Smooth muscle cell (in vitro differentiated cells): Measurements from ENCODE around the gene LPIN3. TPM values are rescaled to one million over a fixed set of nuclear protein-coding genes. Genes with fewer than 3 reads are reported as not detected.

Source experiments
- DNase-seq: peaks from one replicate; lab custom pipeline; 2025; ENCODE audit not compliant: unreplicated experiment; lab: John Stamatoyannopoulos, UW
- H2AFZ ChIP-seq: fragments of 200-600 bp; sonication (generic); 2 replicates; pipeline ENCODE4 v1.6.0; 2016; ENCODE audit warnings: antibody characterized with exemption, low read depth, mild to moderate bottlenecking
- H3F3A ChIP-seq: fragments of 200-600 bp; sonication (generic); 2 replicates; pipeline ENCODE4 v1.6.0; 2017; ENCODE audit warnings: antibody characterized with exemption, low read depth
- H3K27ac ChIP-seq: fragments of 200-600 bp; sonication (generic); 2 replicates; pipeline ENCODE4 v1.5.1; 2016; ENCODE audit warnings: low read depth, mild to moderate bottlenecking
- H3K27me3 ChIP-seq: fragments of 200-600 bp; sonication (generic); 2 replicates; pipeline ENCODE4 v1.6.1; 2016; ENCODE audit warnings: low read depth, mild to moderate bottlenecking
- H3K36me3 ChIP-seq: fragments of 200-600 bp; sonication (generic); 2 replicates; pipeline ENCODE4 v1.5.1; 2016; ENCODE audit warnings: low read depth
- H3K4me1 ChIP-seq: fragments of 200-600 bp; sonication (generic); 2 replicates; pipeline ENCODE4 v1.5.1; 2016; ENCODE audit warnings: low read depth
- H3K4me2 ChIP-seq: fragments of 200-600 bp; sonication (generic); 2 replicates; pipeline ENCODE4 v1.6.0; 2016; ENCODE audit warnings: mild to moderate bottlenecking
- H3K4me3 ChIP-seq: fragments of 200-600 bp; sonication (generic); 2 replicates; pipeline ENCODE4 v1.5.1; 2016; ENCODE audit warnings: mild to moderate bottlenecking
- H3K79me2 ChIP-seq: fragments of 200-600 bp; sonication (generic); 2 replicates; pipeline ENCODE4 v1.6.0; 2016; ENCODE audit warnings: low read depth, mild to moderate bottlenecking
- H3K9ac ChIP-seq: fragments of 200-600 bp; sonication (generic); 2 replicates; pipeline ENCODE4 v1.6.0; 2016; ENCODE audit warnings: low read depth
- H3K9me3 ChIP-seq: fragments of 200-600 bp; sonication (generic); replicated peaks from 2 replicates; pipeline ENCODE4 v1.5.1; 2016; ENCODE audit warnings: low read depth
- H4K20me1 ChIP-seq: fragments of 200-600 bp; sonication (generic); 2 replicates; pipeline ENCODE4 v1.6.0; 2016; ENCODE audit warnings: low read depth
- WGBS: methylation state at CpG from one replicate; pipeline ENCODE4 v1.1.7; 2016; ENCODE audit warnings: low lambda C conversion rate; 5-methylcytosine and 5-hydroxymethylcytosine counted together
- polyA plus RNA-seq: library from polyadenylated mRNA; unstranded; fragments of >200 nt; fragmentation: Nextera tagmentation; extraction: Ambion mirVana; gene quantifications from 2 replicates; pipeline ENCODE4 v1.2.1, GENCODE V29; 2016
- total RNA-seq: library from RNA; depleted of rRNA; stranded (reverse); fragments of >200 nt; gene quantifications from 2 replicates; pipeline ENCODE4 v1.2.3, GENCODE V29; 2014
- TF ChIP-seq, protein P1 (sequence below): fragments of 200-600 bp; sonication (generic); IDR thresholded peaks from 2 replicates; pipeline ENCODE4 v1.5.1; 2017; ENCODE audit warnings: borderline replicate concordance, mild to moderate bottlenecking, antibody characterized with exemption; ENCODE audit not compliant: insufficient read depth, poor library complexity, severe bottlenecking

LPIN3 gene
- total and polyA plus RNA-seq, 2 experiments from 2014 or later, result 6.9 to 12.5 TPM

DNA sequence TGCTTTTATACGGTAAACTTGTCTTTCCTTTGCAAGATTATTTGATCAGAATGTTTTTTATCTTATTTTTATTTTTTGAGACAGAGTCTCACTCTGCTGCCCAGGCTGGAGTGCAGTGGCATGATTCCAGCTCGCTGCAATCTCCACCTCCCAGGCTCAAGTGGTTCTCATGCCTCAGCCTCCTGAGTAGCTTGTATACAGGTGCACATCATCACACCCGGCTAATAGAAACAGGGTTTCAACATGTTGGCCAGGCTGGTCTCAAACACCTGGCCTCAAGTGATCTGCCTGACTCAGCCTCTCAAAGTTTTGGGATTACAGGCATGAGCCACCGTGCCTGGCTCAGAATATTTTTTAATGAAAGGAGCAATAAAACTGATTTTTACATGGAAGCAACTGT is 8.9 kb upstream of the LPIN3 start:
- Histone ChIP-seq H4K20me1 (no peaks in the 10 kb centered on the region), H2AFZ (no peak overlapping the region), H3K4me1 (peaks cover 6% of the 10 kb centered on the region), H3K9ac (no peak overlapping the region), H3F3A (peaks cover 19% of the 10 kb centered on the region), H3K27me3 (no peaks in the 10 kb centered on the region), H3K79me2 (no peaks in the 10 kb centered on the region), H3K4me2 (no peak overlapping the region), H3K9me3 (no peaks in the 10 kb centered on the region), H3K4me3 (no peak overlapping the region), H3K36me3 (no peaks in the 10 kb centered on the region), H3K27ac (no peak overlapping the region)
- TF ChIP-seq, protein P1, sequence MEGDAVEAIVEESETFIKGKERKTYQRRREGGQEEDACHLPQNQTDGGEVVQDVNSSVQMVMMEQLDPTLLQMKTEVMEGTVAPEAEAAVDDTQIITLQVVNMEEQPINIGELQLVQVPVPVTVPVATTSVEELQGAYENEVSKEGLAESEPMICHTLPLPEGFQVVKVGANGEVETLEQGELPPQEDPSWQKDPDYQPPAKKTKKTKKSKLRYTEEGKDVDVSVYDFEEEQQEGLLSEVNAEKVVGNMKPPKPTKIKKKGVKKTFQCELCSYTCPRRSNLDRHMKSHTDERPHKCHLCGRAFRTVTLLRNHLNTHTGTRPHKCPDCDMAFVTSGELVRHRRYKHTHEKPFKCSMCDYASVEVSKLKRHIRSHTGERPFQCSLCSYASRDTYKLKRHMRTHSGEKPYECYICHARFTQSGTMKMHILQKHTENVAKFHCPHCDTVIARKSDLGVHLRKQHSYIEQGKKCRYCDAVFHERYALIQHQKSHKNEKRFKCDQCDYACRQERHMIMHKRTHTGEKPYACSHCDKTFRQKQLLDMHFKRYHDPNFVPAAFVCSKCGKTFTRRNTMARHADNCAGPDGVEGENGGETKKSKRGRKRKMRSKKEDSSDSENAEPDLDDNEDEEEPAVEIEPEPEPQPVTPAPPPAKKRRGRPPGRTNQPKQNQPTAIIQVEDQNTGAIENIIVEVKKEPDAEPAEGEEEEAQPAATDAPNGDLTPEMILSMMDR, result no peak
- WGBS, result 92% methylated on average over 4 of the region's 4 CpGs
- no peak for DNase-seq

- Histone ChIP-seq H3F3A (peaks cover 6% of the 10 kb centered on the region), H3K4me3 (no peak overlapping the region), H3K79me2 (no peaks in the 10 kb centered on the region), H3K4me1 (peaks cover 1% of the 10 kb centered on the region), H3K9me3 (no peaks in the 10 kb centered on the region), H4K20me1 (no peaks in the 10 kb centered on the region), H3K9ac (no peak overlapping the region), H2AFZ (no peak overlapping the region), H3K27ac (no peak overlapping the region), H3K27me3 (no peaks in the 10 kb centered on the region), H3K36me3 (no peaks in the 10 kb centered on the region), H3K4me2 (no peak overlapping the region)
- TF ChIP-seq, protein P1, result no peak
- DNase-seq, result no peak
- WGBS, result 95% methylated on average over 2 of the region's 2 CpGs
These were observed 6.6 kb upstream of the LPIN3 start for GRCh38 chr20:41334036-41334435.

- no peak overlapping the region for H3K27ac ChIP-seq
- H3K9me3 ChIP-seq, result no peaks in the 10 kb centered on the region
- TF ChIP-seq, protein P1, result no peak
- no peak overlapping the region for H3K4me3 ChIP-seq
- H3K79me2 ChIP-seq, result no peaks in the 10 kb centered on the region
- H3K36me3 ChIP-seq, result no peaks in the 10 kb centered on the region
- DNase-seq, result no peak
- WGBS, result 95% methylated on average over 15 of the region's 15 CpGs
- peaks cover 4% of the 10 kb centered on the region for H3F3A ChIP-seq
- no peak overlapping the region for H3K9ac ChIP-seq
- no peak overlapping the region for H3K4me2 ChIP-seq
- no peaks in the 10 kb centered on the region for H4K20me1 ChIP-seq
- H2AFZ ChIP-seq, result no peak overlapping the region
- no peaks in the 10 kb centered on the region for H3K27me3 ChIP-seq
- H3K4me1 ChIP-seq, result peaks cover 2% of the 10 kb centered on the region
These were observed 5.9 kb upstream of the LPIN3 start for GRCh38 chr20:41334443-41335421.
